MCF 10A (cell line): ENCODE results near the gene S100PBP. TPM values are rescaled to one million over a fixed set of nuclear protein-coding genes. Genes with fewer than 3 reads are reported as not detected.
A peak's percentile ranks its signal among the peaks of the same experiment; 100 is the strongest.

Experiments
- BruUV-seq: library from RNA; stranded (reverse); fragments of 400-500 nt; replicated peaks from 2 replicates; lab custom pipeline; 2021; lab: Mats Ljungman, UMichigan
- CTCF ChIA-PET: fragments of 300-600 bp; sonication (Branson Sonifier 250); formaldehyde crosslinking; extraction: SDS; loops from one replicate; lab custom pipeline; 2021; ENCODE audit warnings: antibody characterized with exemption, inconsistent platforms; lab: Yijun Ruan, JAX
- POLR2A ChIA-PET: fragments of 300-600, 350-650 bp; sonication (Branson Sonifier 250); formaldehyde crosslinking; extraction: SDS; loops from one replicate; lab custom pipeline; 2020; ENCODE audit warnings: antibody characterized with exemption, inconsistent platforms; lab: Yijun Ruan, JAX
- DNase-seq: peaks from one replicate; pipeline ENCODE4 v3.0.0-alpha.2; 2018; ENCODE audit not compliant: unreplicated experiment
- H3K27ac Mint-ChIP-seq: one replicate; pipeline ENCODE4 v1.8.0; 2022; ENCODE audit warnings: mild to moderate bottlenecking, low read depth, mixed read lengths; ENCODE audit not compliant: unreplicated experiment
- H3K27me3 Mint-ChIP-seq: one replicate; pipeline ENCODE4 v1.8.0; 2022; ENCODE audit warnings: mixed read lengths; ENCODE audit not compliant: insufficient read depth, unreplicated experiment
- H3K36me3 Mint-ChIP-seq: one replicate; pipeline ENCODE4 v1.8.0; 2022; ENCODE audit warnings: mild to moderate bottlenecking, moderate library complexity, mixed read lengths; ENCODE audit not compliant: insufficient read depth, unreplicated experiment
- H3K4me1 Mint-ChIP-seq: one replicate; pipeline ENCODE4 v1.8.0; 2022; ENCODE audit warnings: mixed read lengths; ENCODE audit not compliant: insufficient read depth, unreplicated experiment
- H3K4me3 Mint-ChIP-seq: one replicate; pipeline ENCODE4 v1.8.0; 2022; ENCODE audit warnings: mild to moderate bottlenecking, moderate library complexity, mixed read lengths; ENCODE audit not compliant: unreplicated experiment
- H3K9me3 Mint-ChIP-seq: one replicate; pipeline ENCODE4 v1.8.0; 2022; ENCODE audit warnings: mixed read lengths; ENCODE audit not compliant: unreplicated experiment
- intact Hi-C: fragments of 100-400 bp; cut with micrococcal nuclease; formaldehyde crosslinking; loops from 2 replicates; pipeline ENCODE4 v1.14.1; 2022
- total RNA-seq: library from RNA; stranded (reverse); gene quantifications from 2 replicates; pipeline ENCODE4 v1.2.3, GENCODE V29; 2022
- TF ChIP-seq, protein P1 (sequence below): fragments of 200-600 bp; IDR thresholded peaks from one replicate; pipeline ENCODE4 v1.8.0; 2022; ENCODE audit warnings: antibody characterized with exemption, mild to moderate bottlenecking; ENCODE audit not compliant: unreplicated experiment

The S100PBP gene
- total RNA-seq, 1 experiment from 2014 or later, result 24.4 TPM

- Mint-ChIP-seq H3K4me3 (no peak overlapping the region), H3K27ac (no peak overlapping the region), H3K4me1 (peaks cover 5% of the 10 kb centered on the region), H3K27me3 (peaks cover 12% of the 10 kb centered on the region), H3K36me3 (peaks cover 10% of the 10 kb centered on the region), H3K9me3 (no peaks in the 10 kb centered on the region)
- POLR2A ChIA-PET, result interaction anchor here (0.7 kb wide), 1 partner anchor 501 kb away, joined by 4 read pairs; no protein-coding TSS in a partner anchor
- no peak for DNase-seq
- CTCF ChIA-PET, result interaction anchor here (1.3 to 1.4 kb wide), 2 partner anchors 9 to 219 kb away, joined by 4 to 6 read pairs; no protein-coding TSS in a partner anchor
- no TSS peak for BruUV-seq
- intact Hi-C loops, result no loop called here
- TF ChIP-seq, protein P1, sequence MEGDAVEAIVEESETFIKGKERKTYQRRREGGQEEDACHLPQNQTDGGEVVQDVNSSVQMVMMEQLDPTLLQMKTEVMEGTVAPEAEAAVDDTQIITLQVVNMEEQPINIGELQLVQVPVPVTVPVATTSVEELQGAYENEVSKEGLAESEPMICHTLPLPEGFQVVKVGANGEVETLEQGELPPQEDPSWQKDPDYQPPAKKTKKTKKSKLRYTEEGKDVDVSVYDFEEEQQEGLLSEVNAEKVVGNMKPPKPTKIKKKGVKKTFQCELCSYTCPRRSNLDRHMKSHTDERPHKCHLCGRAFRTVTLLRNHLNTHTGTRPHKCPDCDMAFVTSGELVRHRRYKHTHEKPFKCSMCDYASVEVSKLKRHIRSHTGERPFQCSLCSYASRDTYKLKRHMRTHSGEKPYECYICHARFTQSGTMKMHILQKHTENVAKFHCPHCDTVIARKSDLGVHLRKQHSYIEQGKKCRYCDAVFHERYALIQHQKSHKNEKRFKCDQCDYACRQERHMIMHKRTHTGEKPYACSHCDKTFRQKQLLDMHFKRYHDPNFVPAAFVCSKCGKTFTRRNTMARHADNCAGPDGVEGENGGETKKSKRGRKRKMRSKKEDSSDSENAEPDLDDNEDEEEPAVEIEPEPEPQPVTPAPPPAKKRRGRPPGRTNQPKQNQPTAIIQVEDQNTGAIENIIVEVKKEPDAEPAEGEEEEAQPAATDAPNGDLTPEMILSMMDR, result no peak
Measured at GRCh38 chr1:32867671-32868070, 50.2 kb downstream of the S100PBP start.

GRCh38 chr1:32868085-32868484 is 50.6 kb downstream of the S100PBP start:
- BruUV-seq, result no TSS peak
- CTCF ChIA-PET, result interaction anchor here (0.6 to 1.3 kb wide), 3 partner anchors 9 to 587 kb away, joined by 4 to 6 read pairs (median 5); no protein-coding TSS in a partner anchor
- Mint-ChIP-seq H3K9me3 (no peaks in the 10 kb centered on the region), H3K27me3 (peaks cover 12% of the 10 kb centered on the region), H3K36me3 (peaks cover 6% of the 10 kb centered on the region), H3K4me3 (no peak overlapping the region), H3K4me1 (peaks cover 5% of the 10 kb centered on the region), H3K27ac (no peak overlapping the region)
- POLR2A ChIA-PET, result interaction anchor here (0.7 kb wide), 1 partner anchor 501 kb away, joined by 4 read pairs; no protein-coding TSS in a partner anchor
- no peak for DNase-seq
- TF ChIP-seq, protein P1, result no peak
- intact Hi-C loops, result no loop called here

- no peak for DNase-seq
- Mint-ChIP-seq H3K27ac (no peak overlapping the region), H3K27me3 (peaks cover 12% of the 10 kb centered on the region), H3K9me3 (no peaks in the 10 kb centered on the region), H3K4me1 (peaks cover 5% of the 10 kb centered on the region), H3K36me3 (no peaks in the 10 kb centered on the region), H3K4me3 (no peak overlapping the region)
- CTCF ChIA-PET, result interaction anchor here (0.6 to 1.3 kb wide), 4 partner anchors 8 to 586 kb away, joined by 3 to 5 read pairs (median 4); no protein-coding TSS in a partner anchor
- TF ChIP-seq, protein P1, result no peak
- POLR2A ChIA-PET, result interaction anchor here (0.8 kb wide), 1 partner anchor 45 kb away, joined by 3 read pairs; no protein-coding TSS in a partner anchor
- intact Hi-C loops, result no loop called here
- BruUV-seq, result no TSS peak
Measured at GRCh38 chr1:32868806-32869455, 51.5 kb downstream of the S100PBP start.

DNA sequence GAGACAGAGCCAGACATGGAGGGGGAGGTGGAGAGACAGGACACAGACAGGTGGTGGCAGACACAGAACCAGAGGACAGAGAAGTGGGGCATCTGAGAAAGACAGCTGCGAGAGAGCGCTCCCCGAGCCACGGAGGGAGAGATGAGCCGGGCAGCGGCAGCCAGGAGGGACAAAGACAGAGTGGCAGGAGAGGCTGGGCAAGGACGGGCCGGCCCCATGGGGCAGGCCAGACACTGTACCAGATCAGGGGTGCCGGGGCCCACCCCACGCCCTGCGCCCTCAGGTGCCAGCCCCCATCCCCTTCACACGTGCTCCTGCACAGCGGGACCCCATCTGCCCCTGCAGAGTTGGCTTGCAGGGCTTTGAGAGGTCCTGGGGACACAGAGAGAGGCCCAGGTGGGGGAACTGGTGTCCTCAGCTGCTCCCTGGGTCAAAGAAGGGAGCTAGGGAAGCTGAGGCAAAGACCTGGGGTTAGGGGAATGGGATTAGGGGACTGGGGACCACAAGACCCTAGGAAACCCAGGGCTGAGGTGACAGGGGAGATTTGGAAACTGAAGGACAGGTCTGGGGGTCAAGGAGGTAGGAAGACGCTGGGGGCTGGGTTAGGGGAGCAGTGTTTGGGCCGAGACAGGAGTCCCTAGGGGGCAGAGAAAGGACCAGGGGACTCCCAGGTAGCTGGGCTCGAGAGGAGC is 52.6 kb downstream of the S100PBP start:
- TF ChIP-seq, protein P1, result no peak
- ChIA-PET POLR2A (no interaction called here), CTCF (interaction anchor here (0.6 to 1.3 kb wide), 2 partner anchors 51 to 157 kb away, joined by 3 to 4 read pairs; no protein-coding TSS in a partner anchor)
- peak overlapping the region; percentile 61 for H3K4me3 Mint-ChIP-seq
- peaks cover 12% of the 10 kb centered on the region for H3K27me3 Mint-ChIP-seq
- H3K9me3 Mint-ChIP-seq, result no peaks in the 10 kb centered on the region
- intact Hi-C loops, result loop anchor here (5.0 kb wide), 1 partner anchor 98 kb away; no protein-coding TSS in a partner anchor
- H3K4me1 Mint-ChIP-seq, result peaks cover 5% of the 10 kb centered on the region
- no peaks in the 10 kb centered on the region for H3K36me3 Mint-ChIP-seq
- H3K27ac Mint-ChIP-seq, result no peak overlapping the region
- DNase-seq, result no peak
- BruUV-seq, result no TSS peak
